ENCODE measurements around the gene GHR. TPM values are rescaled to one million over a fixed set of nuclear protein-coding genes. Genes with fewer than 3 reads are reported as not detected.
A peak's percentile ranks its signal among the peaks of the same experiment; 100 is the strongest.

Gene GHR
- total RNA-seq: 3.2 and 6.0 TPM in 2 replicates

DNA sequence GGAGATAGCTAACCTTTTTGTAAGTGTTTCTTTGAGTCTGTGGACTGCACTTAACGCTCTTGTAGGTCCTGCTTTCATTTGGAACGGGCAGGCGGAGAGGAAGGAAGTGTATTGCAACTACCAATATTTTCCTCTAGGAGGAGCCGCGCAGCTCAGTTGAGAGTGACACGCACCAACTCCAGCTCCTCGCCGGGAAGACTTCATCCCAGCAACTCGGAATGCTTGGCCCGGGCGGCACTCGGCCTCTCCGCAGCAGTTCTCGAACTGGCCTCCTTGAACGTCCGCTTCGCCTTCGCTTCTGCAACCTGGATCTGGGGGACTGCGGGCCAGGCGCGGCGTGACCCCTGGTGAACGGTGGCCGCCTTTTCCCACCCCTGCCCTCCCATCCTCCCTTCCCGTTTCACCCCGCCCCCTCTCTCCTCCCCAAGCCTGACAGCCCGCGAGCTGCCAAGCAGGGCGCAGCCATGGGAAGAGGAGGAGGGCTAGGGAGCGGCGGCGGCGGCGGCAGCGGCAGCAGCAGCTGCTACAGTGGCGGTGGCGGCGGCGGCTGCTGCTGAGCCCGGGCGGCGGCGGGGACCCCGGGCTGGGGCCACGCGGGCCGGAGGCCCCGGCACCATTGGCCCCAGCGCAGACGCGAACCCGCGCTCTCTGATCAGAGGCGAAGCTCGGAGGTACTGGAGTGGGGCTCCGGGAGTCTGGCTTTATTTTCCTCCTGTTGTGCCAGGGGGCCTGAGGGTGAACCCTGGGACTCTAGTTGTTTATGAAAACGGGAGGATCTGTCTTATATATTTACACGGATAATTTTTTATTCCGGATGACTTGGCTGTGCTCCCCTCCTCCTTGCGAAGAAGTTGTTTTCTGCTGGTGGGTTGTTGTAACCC, at the start of gene GHR:
Gene GHR (plus strand): TSS at position 155 of the 881 bp plus-strand sequence. CDS start 142,436 bp downstream, outside the sequence.
- peak; percentile 89 for DNase-seq

DNA sequence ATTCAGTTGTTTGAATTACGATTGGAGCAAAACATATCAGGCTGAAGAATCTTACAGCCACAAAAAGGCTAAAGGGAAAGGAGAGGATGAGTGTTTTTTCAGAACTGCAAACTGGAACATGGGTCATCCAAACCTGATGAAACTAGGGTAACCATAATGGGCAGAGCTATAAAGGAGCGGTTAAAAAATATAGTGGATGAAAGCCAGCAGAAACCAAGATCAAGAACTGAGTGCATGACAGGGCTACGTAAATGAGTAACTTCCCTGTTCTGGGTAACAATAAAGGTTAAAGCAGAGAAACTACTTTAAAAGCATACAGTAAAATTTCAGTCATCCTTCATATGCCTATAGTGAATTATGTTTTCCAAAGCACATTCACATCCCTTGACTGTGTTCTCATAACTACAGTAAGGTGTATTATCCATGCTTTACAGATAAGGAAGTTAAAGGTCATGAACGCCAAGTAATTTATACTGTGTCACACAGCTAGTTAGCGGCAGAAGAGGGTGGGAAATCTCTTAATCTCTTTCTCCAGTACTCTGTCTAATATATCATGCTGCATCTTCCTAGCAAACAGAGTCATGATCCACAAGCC, 48.5 kb upstream of the GHR start:
- no peak for DNase-seq

DNA sequence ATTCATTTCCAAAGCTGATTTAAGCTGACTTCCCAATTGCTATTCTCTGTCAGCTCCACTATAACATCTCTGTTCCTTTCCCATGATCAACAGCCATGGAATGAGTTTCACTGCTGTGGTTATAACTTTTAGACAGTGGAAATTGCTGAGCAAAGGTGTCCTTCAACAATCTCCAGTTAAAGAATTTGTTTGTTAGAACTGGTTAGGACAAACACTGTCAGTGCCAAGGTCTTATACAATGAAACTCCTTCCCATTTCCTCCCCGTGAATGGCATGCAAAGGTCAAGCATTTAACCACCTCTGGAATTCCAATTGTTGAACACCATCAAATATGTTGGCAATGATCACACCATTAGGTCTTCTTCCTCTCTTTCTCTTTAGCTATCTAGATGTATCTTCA, 45.7 kb upstream of the GHR start:
- peak; percentile 28 for DNase-seq

DNA sequence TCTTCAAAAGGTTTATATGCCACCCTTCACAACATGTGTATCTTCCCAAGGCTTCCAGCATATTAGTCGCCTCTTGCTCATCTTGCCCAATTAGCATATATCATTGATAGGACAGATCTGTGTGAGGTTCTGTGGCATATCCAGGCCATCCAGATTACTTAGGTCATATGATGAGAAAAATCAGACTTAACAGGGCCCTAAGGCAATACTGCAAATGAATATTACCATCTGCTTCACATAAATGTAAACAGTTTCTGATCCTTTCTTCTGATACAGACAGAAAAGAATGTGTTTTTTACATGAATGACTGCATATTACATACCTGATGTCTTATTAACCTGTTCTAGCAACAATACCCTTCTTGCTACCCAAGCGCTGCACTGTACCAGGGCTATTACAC, 41.3 kb upstream of the GHR start:
- no peak for DNase-seq

DNA sequence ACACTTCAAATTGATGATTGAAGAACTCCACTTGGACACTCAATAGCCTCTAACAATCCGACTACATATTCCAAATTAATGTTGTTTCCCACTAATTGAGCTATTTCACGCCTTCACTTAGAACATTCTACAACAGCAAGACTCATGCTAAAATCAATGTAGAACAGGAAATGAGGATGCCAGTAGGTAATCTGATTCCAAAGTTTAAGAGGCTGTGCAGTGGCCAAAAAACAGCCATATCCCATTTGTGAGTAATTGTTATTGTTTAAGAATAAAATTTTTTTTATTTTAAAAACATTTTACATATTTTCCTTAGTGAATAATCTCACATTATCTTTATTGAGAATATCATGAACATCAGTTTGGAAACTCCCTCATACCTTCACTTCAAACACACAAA, 35.7 kb upstream of the GHR start:
- DNase-seq: no peak

DNA sequence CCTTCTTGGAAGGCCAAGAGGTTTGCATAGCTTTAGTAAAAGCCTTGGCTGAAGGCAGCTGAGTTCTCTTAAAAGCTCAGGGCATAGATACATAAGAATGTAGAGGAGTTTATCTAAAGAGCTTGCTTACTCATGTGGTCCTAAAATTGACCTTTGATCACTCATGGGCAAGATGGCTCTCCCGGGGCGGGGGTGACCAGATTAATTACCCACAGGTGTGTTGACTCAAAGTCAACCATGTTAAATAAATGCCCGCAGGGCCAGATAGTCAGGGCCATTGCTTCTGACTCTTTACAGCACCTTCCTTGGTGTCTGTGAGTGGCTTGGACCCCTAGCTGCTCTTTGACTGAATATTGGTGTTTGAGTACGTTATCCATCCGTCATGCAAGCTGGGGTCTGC, 33.1 kb upstream of the GHR start:
- no peak for DNase-seq

DNA sequence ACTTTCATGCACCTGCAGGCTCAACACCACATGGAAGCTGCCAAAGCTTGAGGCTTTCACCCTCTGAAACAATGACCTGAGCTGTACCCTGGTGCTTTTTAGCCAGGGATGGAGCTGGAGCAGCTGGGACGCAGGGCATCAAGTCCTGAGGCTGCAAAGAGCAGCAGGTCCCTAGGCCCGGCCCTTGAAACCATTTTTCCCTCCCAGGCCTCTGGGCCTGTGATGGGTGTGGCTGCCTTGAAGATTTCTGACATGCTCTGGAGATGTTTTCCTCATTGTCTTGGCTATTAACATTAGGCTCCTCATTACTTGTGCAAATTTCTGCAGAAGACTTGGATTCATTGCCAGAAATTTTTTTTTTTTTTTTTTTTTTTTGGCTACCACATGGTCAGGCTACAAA, 30.3 kb upstream of the GHR start:
- DNase-seq: no peak

DNA sequence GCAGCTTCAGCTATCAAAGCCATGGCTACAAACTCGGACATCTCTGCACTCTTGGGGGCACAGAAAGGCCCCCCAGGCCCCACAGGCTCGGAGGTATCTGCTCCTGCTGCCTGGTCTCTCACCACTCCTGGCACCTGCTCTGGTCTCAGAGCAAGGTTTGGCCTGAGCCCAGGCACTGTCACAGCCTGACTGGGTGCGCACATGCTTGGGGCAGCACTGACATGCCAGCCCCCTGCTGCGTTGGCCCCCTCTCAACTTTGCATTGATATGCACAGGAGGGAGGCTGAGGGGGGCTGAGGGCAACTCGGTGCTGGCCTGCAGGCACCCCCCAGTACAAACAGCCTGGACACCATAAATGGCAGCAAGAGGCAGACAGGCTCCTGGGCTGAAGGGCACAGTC, 27.1 kb upstream of the GHR start:
- no peak for DNase-seq

DNA sequence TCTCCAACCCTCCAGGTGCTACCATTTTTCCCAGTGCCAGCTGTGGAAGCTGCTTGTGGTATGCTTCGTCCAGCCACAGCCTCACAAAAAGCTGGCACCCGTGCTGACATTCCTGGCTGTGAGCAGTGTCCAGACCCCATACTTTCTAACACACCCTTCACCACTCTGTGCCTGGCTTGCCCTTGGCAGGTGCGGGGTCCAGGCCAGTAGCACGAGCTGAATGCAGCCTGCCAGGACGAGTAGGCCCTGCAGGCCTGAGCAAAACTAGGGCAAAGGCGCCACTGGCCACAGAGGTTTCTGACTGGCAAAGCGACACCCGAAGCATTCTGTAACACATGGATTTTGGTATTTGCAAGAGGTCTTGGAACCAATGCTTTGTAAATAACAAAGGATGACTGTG, 26.0 kb upstream of the GHR start:
- no peak for DNase-seq

DNA sequence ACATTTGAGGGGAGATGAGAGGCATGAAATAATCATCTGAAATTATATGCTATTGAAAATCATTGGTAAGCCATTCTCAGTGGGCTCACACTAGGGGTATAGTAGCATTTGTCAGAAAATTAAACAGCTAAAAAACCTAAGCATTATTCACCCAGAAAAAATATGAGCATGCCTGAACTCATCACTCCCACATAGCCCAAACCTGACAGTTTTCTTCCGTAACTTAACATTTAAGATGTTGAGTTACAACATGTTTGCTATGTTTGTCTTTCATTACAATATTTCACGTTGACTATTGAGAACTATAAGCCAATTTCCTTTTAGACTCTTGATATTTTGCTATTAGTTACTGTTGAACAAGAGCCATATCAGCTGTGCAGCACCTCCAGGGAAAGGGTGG, 23.5 kb upstream of the GHR start:
- no peak for DNase-seq

DNA sequence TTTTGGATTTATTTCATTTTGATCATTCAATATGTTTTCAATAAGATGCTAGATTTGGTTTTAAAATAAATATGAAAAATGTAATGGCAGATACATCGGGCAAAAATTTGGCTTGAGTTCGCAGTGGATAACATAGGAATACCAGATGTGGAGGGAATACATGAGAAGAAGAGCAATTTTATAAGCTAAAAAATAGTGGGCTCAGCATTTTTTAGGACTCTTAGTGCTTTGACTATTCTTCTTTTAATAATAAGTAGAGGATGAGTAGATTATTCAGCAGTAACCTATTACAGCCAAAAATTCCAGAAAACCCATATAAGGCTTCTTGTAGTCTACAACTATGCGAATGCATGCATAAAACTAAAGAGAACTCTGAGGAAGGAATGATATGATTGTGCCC, 22.8 kb upstream of the GHR start:
- no peak for DNase-seq

DNA sequence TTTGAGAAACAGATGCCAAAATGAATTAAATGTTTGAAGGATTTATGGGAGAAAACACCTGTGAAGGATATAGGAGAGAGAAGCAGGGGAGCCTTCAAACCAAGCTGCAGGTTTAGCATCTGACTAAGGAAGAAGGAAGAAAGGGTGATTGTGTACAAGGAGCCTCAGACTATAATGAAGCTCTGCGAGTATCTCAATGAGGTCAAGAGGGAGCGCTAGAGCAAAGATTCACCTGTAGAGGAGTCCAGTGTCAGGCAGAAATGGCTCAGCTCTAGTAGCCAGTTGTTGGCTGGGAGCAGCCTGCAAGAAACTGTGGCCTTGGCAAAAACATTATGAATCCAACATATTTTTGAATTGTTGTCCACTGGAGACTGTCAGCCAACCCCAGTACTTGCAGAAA, 20.0 kb upstream of the GHR start:
- no peak for DNase-seq

DNA sequence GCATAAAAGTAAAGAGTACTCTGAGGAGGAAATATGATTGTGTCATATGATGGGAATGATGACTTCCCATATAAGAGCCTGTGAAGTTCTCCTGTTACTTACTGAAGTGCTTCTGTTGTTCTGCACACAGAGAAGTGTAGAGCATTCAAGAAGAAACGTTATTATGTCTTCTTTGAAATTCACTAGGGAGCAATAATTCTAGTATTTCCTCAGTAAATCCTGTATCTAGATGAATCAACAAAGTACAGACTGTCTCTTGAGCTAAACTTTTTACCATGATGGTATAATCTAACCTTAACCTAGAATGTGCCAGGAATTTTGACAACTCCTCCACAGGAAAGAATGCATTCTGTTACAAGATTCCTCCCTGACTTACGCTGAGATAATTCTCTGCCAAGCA, 18.9 kb upstream of the GHR start:
- no peak for DNase-seq

DNA sequence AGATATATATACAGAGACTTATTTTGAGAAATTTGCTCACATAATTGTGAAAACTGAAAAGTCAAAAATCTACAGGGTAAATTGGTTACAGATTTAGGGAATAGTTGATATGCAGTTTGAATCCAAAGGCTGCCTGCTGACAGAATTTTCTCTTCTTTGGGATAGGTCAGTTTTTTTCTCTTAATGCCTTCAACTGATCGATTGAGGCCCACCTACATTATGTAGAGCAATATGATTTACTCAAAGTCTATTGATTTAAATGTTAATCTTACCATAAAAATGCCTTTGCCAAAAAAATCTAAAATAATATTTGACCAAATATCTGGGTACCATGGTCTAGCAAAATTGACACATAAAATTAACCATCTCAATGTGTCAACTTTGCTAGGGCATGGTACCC, 3.9 kb upstream of the GHR start:
- DNase-seq: no peak

DNA sequence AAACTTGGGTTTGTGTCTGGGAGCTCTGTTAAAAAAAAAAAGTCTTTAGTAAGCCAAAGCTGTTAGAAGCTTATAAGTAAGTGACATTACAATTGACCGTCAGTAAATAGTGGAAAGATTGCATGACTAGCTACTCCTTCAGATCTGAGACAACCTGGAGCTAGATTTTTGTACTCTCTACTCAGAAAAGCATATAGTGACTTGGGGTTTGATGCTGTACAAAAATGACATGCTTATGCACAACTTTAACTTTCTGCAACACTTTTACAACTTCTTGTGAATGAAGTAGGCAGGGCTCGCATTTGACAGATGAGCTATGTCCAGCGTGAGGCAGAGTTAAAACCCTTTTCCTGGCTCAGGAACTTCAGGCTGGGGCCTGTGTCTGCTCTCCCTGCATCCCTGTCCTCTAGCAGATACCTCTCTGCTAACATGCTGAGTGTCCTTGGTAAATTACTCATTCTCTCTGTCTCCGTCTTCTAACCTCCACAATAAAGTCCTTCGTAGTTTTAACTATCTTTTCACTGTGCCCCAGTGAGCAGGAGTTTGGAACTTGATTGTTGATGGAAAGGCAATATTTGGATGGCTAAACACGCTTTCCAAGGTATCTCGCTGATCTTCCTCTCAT, 471 bp upstream of the GHR start:
- DNase-seq: no peak

DNA sequence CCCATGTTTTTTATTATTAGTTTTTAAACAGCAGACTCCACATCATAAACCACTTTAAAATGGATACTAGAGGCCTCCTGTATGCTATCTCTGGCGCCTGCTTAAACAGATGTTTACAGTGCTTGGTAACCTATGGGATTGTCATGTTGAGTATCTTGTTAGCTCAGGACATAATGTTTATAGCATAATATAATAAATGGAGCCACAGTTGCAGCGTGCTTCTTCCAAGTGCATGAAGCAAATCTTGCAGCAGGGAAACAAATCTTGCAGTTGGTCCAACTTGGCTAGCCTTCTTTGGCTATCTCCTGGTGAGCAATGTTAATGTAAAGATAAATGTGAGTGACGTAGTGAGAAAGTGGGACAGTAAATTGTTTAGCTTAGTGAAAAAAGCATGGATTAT, 2.8 kb downstream of the GHR start:
- no peak for DNase-seq

DNA sequence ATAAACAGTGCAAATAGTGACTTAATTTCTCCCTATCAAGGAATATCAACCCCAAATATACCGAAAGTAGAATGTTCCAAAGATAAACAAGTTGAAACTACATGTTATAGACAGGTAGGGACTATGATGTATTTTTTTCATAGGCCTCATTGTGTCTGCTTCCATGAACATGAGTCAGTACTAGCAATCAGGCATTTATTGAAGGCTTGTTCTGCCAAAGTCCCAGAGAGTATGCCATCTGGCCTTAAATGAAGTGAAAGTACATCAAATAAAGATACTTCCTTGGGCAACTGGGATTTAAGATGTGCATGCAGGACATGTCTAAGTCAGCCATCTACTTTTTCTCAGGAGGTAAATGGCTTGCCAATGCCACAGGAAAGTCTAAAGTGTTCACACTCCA, 6.5 kb downstream of the GHR start:
- no peak for DNase-seq

DNA sequence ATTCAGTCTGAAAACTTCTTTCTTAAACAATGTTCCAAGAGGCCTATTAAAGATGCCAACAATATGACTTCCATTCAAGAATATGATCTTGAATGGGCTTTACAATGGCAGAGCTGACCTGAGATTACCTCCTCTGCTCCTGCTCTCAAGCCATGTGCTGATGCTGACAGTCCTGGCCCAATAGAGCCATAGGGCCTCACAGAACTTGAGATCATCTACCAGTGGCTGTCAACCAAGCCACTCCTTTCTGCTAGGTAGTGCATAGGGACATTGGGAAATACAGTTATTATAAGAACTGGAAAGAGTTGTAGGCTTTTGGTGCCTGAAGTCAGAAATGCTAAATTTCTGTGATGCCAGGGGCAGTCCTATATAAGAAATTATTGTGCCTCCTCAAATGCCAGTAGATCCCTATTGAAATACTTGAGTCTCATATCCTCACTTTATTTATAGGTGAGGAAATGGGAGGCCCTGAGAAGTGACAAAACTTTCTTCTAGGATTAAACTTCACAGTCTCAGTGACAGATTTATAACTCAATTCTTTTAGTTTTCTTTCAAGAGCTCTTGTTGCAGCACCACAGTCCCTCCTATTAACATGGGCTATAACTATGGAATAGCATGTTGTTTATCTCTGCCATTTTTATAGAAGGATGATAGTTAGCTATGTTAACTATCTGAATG, 10.9 kb downstream of the GHR start:
- no peak for DNase-seq

DNA sequence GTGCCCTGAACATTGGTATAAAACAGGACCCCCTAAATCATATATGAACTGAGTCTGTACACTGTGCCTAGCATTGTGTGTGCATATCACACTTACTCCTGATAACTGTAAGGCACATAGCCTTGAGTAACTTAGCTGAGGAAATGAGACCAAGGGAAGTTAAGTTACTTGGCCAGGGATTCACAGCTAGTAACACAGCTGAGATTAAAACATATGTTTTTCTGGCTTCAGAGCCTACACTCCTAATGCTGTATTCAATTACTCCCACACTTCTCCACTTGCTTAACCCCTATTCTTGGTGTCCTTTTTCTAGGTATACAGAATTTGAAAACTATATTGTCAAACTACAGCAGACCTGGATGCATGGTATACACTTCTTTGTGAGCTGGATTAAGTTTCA, 12.8 kb downstream of the GHR start:
- DNase-seq: no peak

DNA sequence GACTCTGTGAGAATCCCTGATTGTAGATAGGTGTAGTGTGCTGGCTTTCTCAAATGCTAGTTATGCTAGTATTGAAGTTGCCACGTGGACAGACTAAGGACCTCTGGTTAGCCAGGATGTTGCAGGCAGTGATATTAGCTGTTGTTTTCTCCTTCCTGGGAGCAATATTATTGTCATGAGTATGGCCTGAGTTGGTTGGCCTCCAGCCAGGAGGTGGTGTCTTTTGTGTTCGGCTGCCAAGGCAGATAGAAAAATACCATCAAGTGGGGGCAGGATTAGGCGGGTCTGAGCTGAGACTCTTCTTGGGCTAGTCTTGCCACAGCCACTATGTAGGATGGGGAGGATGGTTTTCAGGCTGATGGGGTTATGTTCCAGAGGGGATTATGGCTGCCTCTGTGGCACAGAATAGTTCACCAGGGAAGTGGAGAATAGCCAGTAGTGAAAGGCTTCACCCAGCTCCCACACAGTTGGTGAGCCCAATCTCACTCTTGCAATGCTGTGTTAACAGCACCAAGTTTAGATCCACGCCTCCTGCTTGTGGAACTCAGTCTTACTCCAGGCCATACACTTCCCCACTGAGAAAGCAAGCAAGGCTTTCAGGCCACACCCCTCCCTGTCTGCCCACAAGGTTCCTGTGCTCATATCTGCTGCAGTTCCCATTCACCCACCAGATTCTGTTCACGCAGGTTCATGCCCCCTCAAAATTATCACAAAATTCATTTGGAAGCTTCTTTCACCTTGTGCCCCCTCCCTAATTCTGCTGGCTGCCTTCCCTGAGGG, 31.2 kb downstream of the GHR start:
- DNase-seq: no peak

DNA sequence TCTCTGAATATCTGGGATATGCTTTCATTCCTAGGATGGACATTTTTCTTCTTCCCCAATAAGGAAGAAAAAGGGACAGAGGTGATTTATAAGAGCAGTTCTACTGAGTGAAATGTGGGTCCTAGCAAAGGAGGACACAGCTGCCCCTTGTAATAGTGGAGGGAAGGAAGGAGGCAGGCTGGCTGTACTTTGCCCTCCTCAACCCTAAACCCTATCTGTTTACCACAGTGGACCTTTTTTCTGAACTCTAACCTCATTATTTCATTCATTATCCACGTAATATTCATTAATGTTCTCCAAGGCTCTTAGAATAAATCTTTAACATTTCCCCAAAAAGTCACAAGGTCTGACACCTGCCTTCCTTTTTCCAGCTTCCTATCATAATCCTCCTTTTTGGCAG, 37.8 kb downstream of the GHR start:
- no peak for DNase-seq

DNA sequence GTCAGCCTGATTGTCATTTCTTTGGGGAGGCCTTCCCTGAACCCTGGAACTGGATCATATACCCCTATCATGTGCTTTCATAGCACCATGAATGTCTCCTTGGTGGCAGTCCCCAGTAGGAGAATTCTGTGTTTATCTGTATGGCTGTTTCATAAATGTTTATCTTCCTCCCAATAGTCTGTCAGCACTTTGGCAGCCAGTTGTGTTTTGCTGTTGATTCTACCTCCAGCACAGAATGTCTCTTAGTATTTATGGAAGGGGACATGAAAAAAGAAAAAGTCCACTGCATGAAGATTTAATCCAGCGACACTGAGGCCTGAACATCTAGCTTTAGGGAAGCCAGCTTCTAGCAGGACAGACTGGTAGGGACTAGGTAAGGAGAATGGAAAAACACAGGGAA, 38.3 kb downstream of the GHR start:
- DNase-seq: no peak

DNA sequence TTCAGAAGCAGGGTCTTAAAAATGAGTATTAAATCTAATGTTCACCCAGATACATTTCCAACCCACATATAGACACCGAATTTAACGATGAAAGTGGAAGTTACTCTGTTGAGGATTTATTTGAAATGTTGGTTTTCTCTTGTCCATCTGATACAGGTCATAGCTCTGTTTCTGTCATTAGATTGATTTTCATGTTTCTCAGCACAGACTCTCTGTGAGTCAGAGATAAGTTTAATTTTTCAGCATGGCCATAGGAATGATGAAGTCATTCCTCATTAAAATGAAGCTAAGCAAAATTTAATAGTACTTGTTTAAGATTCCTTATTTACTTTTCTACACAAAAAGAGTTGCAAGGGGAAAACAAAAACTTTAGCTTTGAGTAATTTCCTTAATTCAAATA, 38.8 kb downstream of the GHR start:
- DNase-seq: no peak

All from dermis blood vessel endothelial cell (primary cell).